Neural cell (in vitro differentiated cells): ENCODE data around the gene CDRT4.

Experiments used
- CTCF ChIP-seq: fragments of 450-650 bp; IDR thresholded peaks from 2 replicates; pipeline ENCODE4 v1.5.1; 2014; ENCODE audit warnings: antibody characterized with exemption, mild to moderate bottlenecking, moderate library complexity; ENCODE audit not compliant: poor library complexity, severe bottlenecking
- EP300 ChIP-seq: fragments of 450-650 bp; conservative IDR thresholded peaks from 2 replicates; pipeline ENCODE4 v1.6.1; 2014; ENCODE audit warnings: antibody characterized with exemption, mild to moderate bottlenecking, moderate library complexity; ENCODE audit not compliant: poor library complexity, severe bottlenecking

GRCh38 chr17:15392326-15392741, 75.1 kb downstream of the CDRT4 start:
- TF ChIP-seq CTCF (no peak), EP300 (no peak)
